ENCODE data around the gene SASS6.

GRCh38 chr1:100162881-100163280 lies 30.2 kb upstream of the SASS6 start:
- TF ChIP-seq EZH2 (IDR thresholded peaks at IDR 0.05; ENCODE audit: low read length, unreplicated experiment) (no peak), CTCF (conservative IDR thresholded peaks at IDR 0.05; ENCODE audit: low read depth, low read length) (no peak), EZH2phosphoT487 (IDR thresholded peaks at IDR 0.05; ENCODE audit: borderline replicate concordance, low read length) (no peak)
